ENCODE results near the gene LRRC23.

GRCh38 chr12:6915789-6916285 lies 11.2 kb downstream of the LRRC23 start:
- TF ChIP-seq POLR2A (IDR thresholded peaks at IDR 0.05) (no peak), EP300 (IDR thresholded peaks at IDR 0.05) (no peak)
- TF ChIP-seq, protein P1, sequence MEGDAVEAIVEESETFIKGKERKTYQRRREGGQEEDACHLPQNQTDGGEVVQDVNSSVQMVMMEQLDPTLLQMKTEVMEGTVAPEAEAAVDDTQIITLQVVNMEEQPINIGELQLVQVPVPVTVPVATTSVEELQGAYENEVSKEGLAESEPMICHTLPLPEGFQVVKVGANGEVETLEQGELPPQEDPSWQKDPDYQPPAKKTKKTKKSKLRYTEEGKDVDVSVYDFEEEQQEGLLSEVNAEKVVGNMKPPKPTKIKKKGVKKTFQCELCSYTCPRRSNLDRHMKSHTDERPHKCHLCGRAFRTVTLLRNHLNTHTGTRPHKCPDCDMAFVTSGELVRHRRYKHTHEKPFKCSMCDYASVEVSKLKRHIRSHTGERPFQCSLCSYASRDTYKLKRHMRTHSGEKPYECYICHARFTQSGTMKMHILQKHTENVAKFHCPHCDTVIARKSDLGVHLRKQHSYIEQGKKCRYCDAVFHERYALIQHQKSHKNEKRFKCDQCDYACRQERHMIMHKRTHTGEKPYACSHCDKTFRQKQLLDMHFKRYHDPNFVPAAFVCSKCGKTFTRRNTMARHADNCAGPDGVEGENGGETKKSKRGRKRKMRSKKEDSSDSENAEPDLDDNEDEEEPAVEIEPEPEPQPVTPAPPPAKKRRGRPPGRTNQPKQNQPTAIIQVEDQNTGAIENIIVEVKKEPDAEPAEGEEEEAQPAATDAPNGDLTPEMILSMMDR (IDR thresholded peaks at IDR 0.05): no peak

All from suprapubic skin (tissue), 3 donors.